Central memory CD4-positive, alpha-beta T cell (primary cell): ENCODE results near the gene ITGB2.

Experiments used
- DNase-seq: peaks from one replicate; pipeline ENCODE4 v3.0.0; 2022

The ITGB2 gene

GRCh38 chr21:44844256-44844655 lies 76.4 kb downstream of the ITGB2 start:
- DNase-seq: no peak

- no peak for DNase-seq
Measured at GRCh38 chr21:44842721-44843445, 77.8 kb downstream of the ITGB2 start.

GRCh38 chr21:44842087-44842486 lies 78.6 kb downstream of the ITGB2 start:
- no peak for DNase-seq

DNA sequence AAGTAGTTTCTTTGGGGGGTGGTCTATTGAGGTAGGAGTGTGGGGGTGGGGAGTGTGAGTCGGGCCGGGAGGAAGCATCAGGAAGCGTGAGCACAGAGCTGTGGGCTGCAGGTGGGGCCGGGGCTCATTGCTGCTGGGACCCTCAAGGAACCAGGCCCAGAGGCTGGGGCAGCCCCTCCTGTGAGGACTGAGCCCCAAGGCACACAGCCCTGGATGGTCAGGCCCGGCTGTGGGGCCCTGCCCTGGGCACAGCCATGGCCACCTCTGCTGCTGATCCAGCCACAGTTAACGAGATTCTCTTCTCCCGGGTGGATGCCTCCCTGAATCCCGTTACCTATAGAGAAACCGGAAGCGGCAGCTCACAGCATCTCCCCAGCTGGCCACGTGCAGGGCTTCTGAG lies 79.9 kb downstream of the ITGB2 start:
- no peak for DNase-seq

GRCh38 chr21:44838951-44839350 lies 81.7 kb downstream of the ITGB2 start:
- no peak for DNase-seq

- no peak for DNase-seq
Measured at GRCh38 chr21:44838039-44838895, 82.4 kb downstream of the ITGB2 start.

- DNase-seq: no peak
Measured at GRCh38 chr21:44837537-44837936, 83.2 kb downstream of the ITGB2 start.

DNA sequence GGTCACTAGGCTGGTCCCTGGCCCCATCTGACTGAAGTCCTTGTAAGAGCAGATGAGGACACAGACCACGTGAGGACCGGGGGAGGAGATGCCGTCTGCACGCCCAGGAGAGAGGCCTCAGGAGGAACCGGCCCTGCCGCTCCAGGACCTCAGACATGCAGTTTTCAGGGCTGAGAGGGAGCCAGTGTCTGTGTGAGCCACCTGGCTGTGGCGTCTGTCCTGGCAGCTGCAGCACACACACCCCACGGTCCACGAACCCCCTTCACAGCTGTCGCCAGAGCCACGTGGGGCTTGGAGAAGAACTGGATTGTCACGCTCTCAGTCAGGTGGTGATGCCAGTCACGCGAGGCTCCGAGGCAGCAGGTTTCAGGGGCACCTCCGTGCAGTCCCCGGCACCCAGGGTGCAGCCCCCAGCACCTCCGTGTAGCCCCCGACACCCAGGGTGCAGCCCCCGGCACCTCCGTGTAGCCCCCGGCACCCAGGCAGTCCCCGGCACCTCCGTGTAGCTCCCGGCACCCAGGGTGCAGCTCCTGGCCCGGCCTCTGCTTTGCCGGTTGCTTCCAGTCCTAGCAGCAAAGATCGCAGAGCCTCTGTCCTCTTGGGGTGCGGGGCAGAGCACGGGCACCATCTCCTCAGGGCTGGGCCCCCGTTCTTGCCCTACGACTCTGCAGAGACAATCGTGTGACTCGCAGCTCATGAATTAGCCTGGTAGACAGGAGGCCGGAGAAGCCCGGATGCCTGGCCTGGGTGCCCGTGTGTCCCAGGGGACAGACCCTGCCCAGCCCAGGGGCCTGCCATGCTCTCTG lies 83.8 kb downstream of the ITGB2 start:
- DNase-seq: no peak

GRCh38 chr21:44836349-44836665 lies 84.4 kb downstream of the ITGB2 start:
- no peak for DNase-seq
